Gastrocnemius medialis (tissue), 4 donors: Measurements from ENCODE around the gene HSD17B3. TPM values are rescaled to one million over a fixed set of nuclear protein-coding genes. Genes with fewer than 3 reads are reported as not detected.

Experiments
- ATAC-seq, 2 donors: fragments of 150-250 bp; one replicate each; pipeline ENCODE4 v1.9.1; 2016
- DNase-seq, 2 donors: peaks; one replicate each; pipeline ENCODE4 v3.0.0-alpha.2; 2019
- H3K27ac ChIP-seq, 4 donors: fragments of 200-600 bp; sonication (generic); 1 replicate in 1 of 4; 2 replicates in 3 of 4; pipeline ENCODE4 v1.5.1; 2016 to 2018; ENCODE audit warnings: mild to moderate bottlenecking in 2 of 4, moderate library complexity in 1 of 4
- H3K27me3 ChIP-seq, 3 donors: fragments of 200-600 bp; sonication (generic) in 2 of 3; 1 replicate in 1 of 3; 2 replicates in 2 of 3; pipeline versions ENCODE4 v1.5.1 to v1.6.0; 2016 to 2019; ENCODE audit warnings: mild to moderate bottlenecking in 1 of 3, moderate library complexity in 1 of 3
- H3K36me3 ChIP-seq, 2 donors: fragments of 200-600 bp; sonication (generic) in 1 of 2; one replicate each; pipeline ENCODE4 v1.5.1; 2017 to 2018
- H3K4me1 ChIP-seq, 2 donors: fragments of 200-600 bp; sonication (generic) in 1 of 2; one replicate each; pipeline ENCODE4 v1.5.1; 2016 to 2017; ENCODE audit warnings: mild to moderate bottlenecking in 2 of 2
- H3K4me3 ChIP-seq, 4 donors: fragments of 200-600 bp; sonication (generic) in 3 of 4; 1 replicate in 1 of 4; 2 replicates in 3 of 4; pipeline ENCODE4 v1.5.1; 2016 to 2019; ENCODE audit warnings: mild to moderate bottlenecking in 2 of 4
- H3K9me3 ChIP-seq, 3 donors: fragments of 200-600 bp; sonication (generic) in 2 of 3; 1 replicate in 1 of 3; 2 replicates in 2 of 3; pipeline ENCODE4 v1.5.1; 2016 to 2019
- POLR2A ChIP-seq, 2 donors: fragments of 450-650 bp; IDR thresholded peaks; one replicate each; pipeline ENCODE4 v1.6.1; 2017; ENCODE audit warnings: antibody characterized with exemption in 2 of 2, mild to moderate bottlenecking in 2 of 2, moderate library complexity in 2 of 2
- in situ Hi-C, 4 donors: fragments of 200-750 bp; cut with MboI; loops; one replicate each; pipeline versions ENCODE4 v1.15.0 to v1.8.0; 2017; ENCODE audit warnings: low sequenced_read_pairs in 4 of 4
- intact Hi-C: fragments of 100-400 bp; cut with DNase I; formaldehyde crosslinking; loops from one replicate; pipeline ENCODE4 v1.15.1; 2023; ENCODE audit warnings: low total_unique reads
- total RNA-seq, 4 donors: library from RNA; depleted of rRNA; stranded (reverse); fragments of >200 nt; gene quantifications; one replicate each; pipeline versions ENCODE4 v1.1.0 to v1.2.3, GENCODE V29; 2016
- TF ChIP-seq, protein P1 (sequence below), 5 experiments: fragments of 450-650 bp in 3 of 5; fragments of 200-600 bp in 2 of 5; sonication (generic) in 2 of 5; IDR thresholded peaks in 4 of 5; conservative IDR thresholded peaks in 1 of 5; 1 replicate in 4 of 5; 2 replicates in 1 of 5; pipeline ENCODE4 v1.5.1; 2016 to 2019; ENCODE audit warnings: antibody characterized with exemption in 5 of 5, mild to moderate bottlenecking in 3 of 5, moderate library complexity in 3 of 5

The HSD17B3 gene
- total RNA-seq, result not detected

- Histone ChIP-seq H3K27me3 (no peaks in the 10 kb centered on the region), H3K4me1 (no peaks in the 10 kb centered on the region), H3K4me3 (no peak within 1 kb of the TSS), H3K27ac (no peak within 1 kb of the TSS), H3K36me3 (no peaks in the 10 kb centered on the region), H3K9me3 (no peaks in the 10 kb centered on the region)
- TF ChIP-seq, protein P1, sequence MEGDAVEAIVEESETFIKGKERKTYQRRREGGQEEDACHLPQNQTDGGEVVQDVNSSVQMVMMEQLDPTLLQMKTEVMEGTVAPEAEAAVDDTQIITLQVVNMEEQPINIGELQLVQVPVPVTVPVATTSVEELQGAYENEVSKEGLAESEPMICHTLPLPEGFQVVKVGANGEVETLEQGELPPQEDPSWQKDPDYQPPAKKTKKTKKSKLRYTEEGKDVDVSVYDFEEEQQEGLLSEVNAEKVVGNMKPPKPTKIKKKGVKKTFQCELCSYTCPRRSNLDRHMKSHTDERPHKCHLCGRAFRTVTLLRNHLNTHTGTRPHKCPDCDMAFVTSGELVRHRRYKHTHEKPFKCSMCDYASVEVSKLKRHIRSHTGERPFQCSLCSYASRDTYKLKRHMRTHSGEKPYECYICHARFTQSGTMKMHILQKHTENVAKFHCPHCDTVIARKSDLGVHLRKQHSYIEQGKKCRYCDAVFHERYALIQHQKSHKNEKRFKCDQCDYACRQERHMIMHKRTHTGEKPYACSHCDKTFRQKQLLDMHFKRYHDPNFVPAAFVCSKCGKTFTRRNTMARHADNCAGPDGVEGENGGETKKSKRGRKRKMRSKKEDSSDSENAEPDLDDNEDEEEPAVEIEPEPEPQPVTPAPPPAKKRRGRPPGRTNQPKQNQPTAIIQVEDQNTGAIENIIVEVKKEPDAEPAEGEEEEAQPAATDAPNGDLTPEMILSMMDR (IDR thresholded peaks at IDR 0.05 in 4 of 5, conservative IDR thresholded peaks at IDR 0.05 in 1 of 5), result no peak
- TF ChIP-seq POLR2A (IDR thresholded peaks at IDR 0.05), result no peak
- intact Hi-C loops, result no loop called here
- in situ Hi-C loops, result no loop called here
- ATAC-seq (no peak), DNase-seq (no peak)
Measured at GRCh38 chr9:96302021-96302420, at the start of gene HSD17B3. Gene HSD17B3, minus strand, starts transcription at chr9:96302176. Its CDS starts 72 bp downstream, at chr9:96302104.

GRCh38 chr9:96350866-96351265 lies 48.9 kb upstream of the HSD17B3 start:
- TF ChIP-seq, protein P1 (IDR thresholded peaks at IDR 0.05 in 4 of 5, conservative IDR thresholded peaks at IDR 0.05 in 1 of 5), result no peak
- TF ChIP-seq POLR2A (IDR thresholded peaks at IDR 0.05), result no peak
- H3K27me3 ChIP-seq, result no peaks in the 10 kb centered on the region
- intact Hi-C loops, result no loop called here
- in situ Hi-C loops, result no loop called here
- H3K9me3 ChIP-seq, result no peaks in the 10 kb centered on the region
- no peak overlapping the region for H3K4me3 ChIP-seq
- no peaks in the 10 kb centered on the region for H3K4me1 ChIP-seq
- no peak overlapping the region for H3K27ac ChIP-seq
- no peak for DNase-seq
- no peak for ATAC-seq
- peaks cover 0 to 14% of the 10 kb centered on the region in 2 donors for H3K36me3 ChIP-seq

- no peaks in the 10 kb centered on the region for H3K27me3 ChIP-seq
- ATAC-seq, result no peak
- no peaks in the 10 kb centered on the region for H3K9me3 ChIP-seq
- H3K36me3 ChIP-seq, result peaks cover 0 to 14% of the 10 kb centered on the region in 2 donors
- no peak for TF ChIP-seq POLR2A (IDR thresholded peaks at IDR 0.05)
- TF ChIP-seq, protein P1 (IDR thresholded peaks at IDR 0.05 in 4 of 5, conservative IDR thresholded peaks at IDR 0.05 in 1 of 5), result no peak
- no peak overlapping the region for H3K27ac ChIP-seq
- intact Hi-C loops (no loop called here), in situ Hi-C loops (loop anchor here in 1 of 4 donors (25.0 kb wide), 1 partner anchor 314 kb away; the partner anchor contains the start of gene PRXL2C)
- H3K4me1 ChIP-seq, result peaks cover 0 to 7% of the 10 kb centered on the region in 2 donors
- no peak overlapping the region for H3K4me3 ChIP-seq
- DNase-seq, result no peak
Measured at GRCh38 chr9:96348261-96348660, 46.3 kb upstream of the HSD17B3 start.

DNA sequence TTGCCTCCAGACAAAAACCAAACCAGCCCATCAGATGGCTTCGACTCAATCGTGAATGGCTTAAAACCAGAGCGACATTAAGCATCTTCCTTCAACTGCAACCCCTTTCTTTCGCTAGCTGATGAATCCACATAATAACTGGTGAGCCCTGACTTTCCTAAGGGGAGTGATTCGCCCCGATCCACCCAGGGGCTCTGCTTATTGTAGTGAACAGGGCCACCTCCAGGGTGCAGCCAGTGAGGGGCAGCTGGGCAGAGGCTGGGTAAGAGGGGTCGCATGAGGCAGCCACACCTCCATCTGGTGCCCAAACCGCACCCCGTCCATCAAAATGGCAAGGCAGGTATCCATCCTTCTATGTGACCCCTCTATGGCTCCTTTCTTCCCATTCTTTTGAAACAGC lies 43.6 kb upstream of the HSD17B3 start:
- intact Hi-C loops, result no loop called here
- Histone ChIP-seq H3K9me3 (no peaks in the 10 kb centered on the region), H3K4me1 (peaks cover 0 to 7% of the 10 kb centered on the region in 2 donors), H3K36me3 (peaks cover 0 to 10% of the 10 kb centered on the region in 2 donors), H3K27ac (peak overlapping the region in 1 of 4 donors; percentile 5), H3K27me3 (no peaks in the 10 kb centered on the region), H3K4me3 (no peak overlapping the region)
- TF ChIP-seq, protein P1 (IDR thresholded peaks at IDR 0.05 in 4 of 5, conservative IDR thresholded peaks at IDR 0.05 in 1 of 5), result no peak
- no peak for TF ChIP-seq POLR2A (IDR thresholded peaks at IDR 0.05)
- no peak for ATAC-seq
- in situ Hi-C loops, result loop anchor here in 1 of 4 donors (25.0 kb wide), 1 partner anchor 317 kb away; the partner anchor contains the start of gene PRXL2C
- no peak for DNase-seq
